NCI-H2029 treated with DMSO at 0.1 percent for 48 hours (cell line): ENCODE measurements around the gene GFI1B.
"Not testable (repeated sequence)": the region's sequence is repeated elsewhere in the genome, so short reads cannot be mapped to it uniquely, and the experiment has no call there.

ENCODE experiments used
- DNase-seq: peaks from one replicate; lab custom pipeline; 2025; lab: John Stamatoyannopoulos, UW

GFI1B gene

GRCh38 chr9:132969783-132970182 lies 8.7 kb upstream of the GFI1B start:
- DNase-seq, result no peak

GRCh38 chr9:132970324-132971062 lies 8.0 kb upstream of the GFI1B start:
- no peak for DNase-seq

- DNase-seq, result no peak
Observed at GRCh38 chr9:132973166-132973565, 5.3 kb upstream of the GFI1B start.

- no peak for DNase-seq
Observed at GRCh38 chr9:132973713-132974112, 4.8 kb upstream of the GFI1B start.

- DNase-seq, result no peak
Observed at GRCh38 chr9:132975961-132976360, 2.5 kb upstream of the GFI1B start.

GRCh38 chr9:132976571-132976970 lies 1.9 kb upstream of the GFI1B start:
- DNase-seq, result no peak

- no peak for DNase-seq
Observed at GRCh38 chr9:132978112-132978450, 413 bp upstream of the GFI1B start.

GRCh38 chr9:132980157-132980556 lies 1.7 kb downstream of the GFI1B start:
- no peak for DNase-seq

GRCh38 chr9:132982458-132982857 lies 4.0 kb downstream of the GFI1B start:
- DNase-seq, result no peak

GRCh38 chr9:132983491-132984201 lies 5.2 kb downstream of the GFI1B start:
- no peak for DNase-seq

- no peak for DNase-seq
Observed at GRCh38 chr9:132984202-132985070, 5.9 kb downstream of the GFI1B start.

GRCh38 chr9:132985071-132985350 lies 6.5 kb downstream of the GFI1B start:
- DNase-seq, result no peak

GRCh38 chr9:132985489-132985888 lies 7.0 kb downstream of the GFI1B start:
- DNase-seq, result no peak

GRCh38 chr9:132986114-132986513 lies 7.6 kb downstream of the GFI1B start:
- DNase-seq, result no peak

- no peak for DNase-seq
Observed at GRCh38 chr9:132986640-132987620, 8.4 kb downstream of the GFI1B start.

GRCh38 chr9:132988244-132989013 lies 9.9 kb downstream of the GFI1B start:
- DNase-seq, result no peak

GRCh38 chr9:132989014-132989310 lies 10.5 kb downstream of the GFI1B start:
- DNase-seq, result no peak

- no peak for DNase-seq
Observed at GRCh38 chr9:132989414-132989996, 11.0 kb downstream of the GFI1B start.

GRCh38 chr9:132989998-132990557 lies 11.6 kb downstream of the GFI1B start:
- DNase-seq, result not testable (repeated sequence)

- DNase-seq, result no peak
Observed at GRCh38 chr9:132990781-132991180, 12.3 kb downstream of the GFI1B start.
